NCI-H1105 (cell line): Measurements from ENCODE around the gene OR10A7.
"Not testable (repeated sequence)": the region's sequence is repeated elsewhere in the genome, so short reads cannot be mapped to it uniquely, and the experiment has no call there.

Experiments
- DNase-seq: peaks from one replicate; lab custom pipeline; 2025; lab: John Stamatoyannopoulos, UW

Gene OR10A7, protein sequence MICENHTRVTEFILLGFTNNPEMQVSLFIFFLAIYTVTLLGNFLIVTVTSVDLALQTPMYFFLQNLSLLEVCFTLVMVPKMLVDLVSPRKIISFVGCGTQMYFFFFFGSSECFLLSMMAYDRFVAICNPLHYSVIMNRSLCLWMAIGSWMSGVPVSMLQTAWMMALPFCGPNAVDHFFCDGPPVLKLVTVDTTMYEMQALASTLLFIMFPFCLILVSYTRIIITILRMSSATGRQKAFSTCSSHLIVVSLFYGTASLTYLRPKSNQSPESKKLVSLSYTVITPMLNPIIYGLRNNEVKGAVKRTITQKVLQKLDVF

GRCh38 chr12:55220725-55221124 is at the start of gene OR10A7:
OR10A7 (plus strand) TSS chr12:55221025; CDS start chr12:55221025, 0 bp downstream.
- DNase-seq, result no peak

GRCh38 chr12:55171445-55171844 is 49.4 kb upstream of the OR10A7 start:
- no peak for DNase-seq

DNA sequence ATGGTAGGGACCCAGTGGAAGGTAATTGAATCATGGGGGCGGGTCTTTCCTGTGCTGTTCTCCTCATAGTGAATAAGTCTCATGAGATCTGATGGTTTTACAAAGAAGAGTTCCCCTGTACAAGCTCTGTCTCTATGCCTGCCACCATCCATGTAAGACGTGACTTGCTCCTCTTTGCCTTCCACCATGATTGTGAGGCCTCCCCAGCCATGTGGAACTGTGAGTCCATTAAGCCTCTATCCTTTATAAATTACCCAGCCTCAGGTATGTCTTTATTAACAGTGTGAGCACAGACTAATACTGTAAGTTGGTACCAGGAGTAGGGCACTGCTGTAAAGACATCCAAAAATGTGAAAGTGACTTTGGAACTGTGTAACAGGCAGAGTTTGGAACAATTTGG is 49.0 kb upstream of the OR10A7 start:
- not testable (repeated sequence) for DNase-seq

DNA sequence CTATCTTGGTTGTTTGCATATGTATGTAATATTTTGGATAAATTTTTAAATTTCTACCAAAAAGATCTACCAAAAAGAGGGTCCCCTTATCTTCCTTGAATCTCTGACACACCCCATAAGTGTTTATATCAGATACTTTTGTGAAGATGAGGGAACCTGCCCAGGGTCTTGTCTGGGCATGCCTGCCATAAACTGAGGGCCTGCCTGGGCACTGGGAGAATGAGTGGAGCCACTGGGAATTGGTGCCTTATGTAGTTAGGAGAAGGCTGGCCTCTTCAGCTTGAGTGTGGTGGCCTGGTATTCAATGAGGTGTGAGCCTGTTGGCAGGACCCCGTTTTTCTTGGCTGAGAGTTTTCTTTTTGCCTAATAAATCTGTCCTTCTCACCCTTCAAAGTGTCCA is 48.1 kb upstream of the OR10A7 start:
- DNase-seq, result no peak

GRCh38 chr12:55173456-55173855 is 47.4 kb upstream of the OR10A7 start:
- DNase-seq, result no peak

DNA sequence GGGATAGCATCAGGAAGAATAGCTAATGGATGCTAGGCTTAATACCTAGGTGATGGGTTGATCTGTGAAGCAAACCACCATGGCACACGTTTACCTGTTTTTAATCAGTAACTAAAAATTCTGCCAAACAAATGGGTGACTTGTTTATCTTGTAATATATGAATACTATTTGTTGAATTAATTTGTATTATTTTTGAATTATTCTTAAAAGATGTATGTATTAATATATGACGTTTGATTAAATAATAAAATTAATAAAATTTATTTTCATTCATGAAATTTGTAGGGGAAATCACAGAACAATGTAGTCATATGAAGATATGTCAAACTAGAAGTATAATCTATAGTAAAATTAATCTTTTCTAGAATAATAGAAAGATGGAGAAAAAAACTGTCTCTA is 32.3 kb upstream of the OR10A7 start:
- DNase-seq, result no peak

DNA sequence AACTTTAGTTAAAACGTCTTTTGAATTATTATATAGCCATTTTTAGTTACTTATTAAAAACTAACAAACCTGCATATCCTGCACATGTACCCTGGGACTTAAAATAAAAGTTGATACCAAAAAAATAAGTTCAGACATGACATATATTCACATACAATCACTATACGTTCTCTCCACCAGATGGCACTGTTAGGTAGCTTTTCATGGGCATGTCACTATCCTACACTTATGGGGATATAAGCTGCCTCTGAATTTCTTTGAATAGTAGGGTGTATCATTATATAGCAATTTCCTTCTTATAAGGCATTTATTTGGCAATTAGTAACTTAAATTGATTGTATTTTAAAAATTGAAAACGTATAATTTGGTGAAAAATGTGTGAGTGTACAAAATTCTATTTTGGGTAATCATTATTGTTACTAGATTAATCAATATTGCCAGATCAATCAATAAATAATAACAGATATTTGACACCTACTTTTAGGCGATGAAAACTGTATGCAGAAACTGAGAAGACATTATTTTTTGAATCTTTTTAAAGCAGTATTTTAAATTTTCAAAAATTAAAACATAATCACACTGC is 31.8 kb upstream of the OR10A7 start:
- DNase-seq, result peak; percentile 21

DNA sequence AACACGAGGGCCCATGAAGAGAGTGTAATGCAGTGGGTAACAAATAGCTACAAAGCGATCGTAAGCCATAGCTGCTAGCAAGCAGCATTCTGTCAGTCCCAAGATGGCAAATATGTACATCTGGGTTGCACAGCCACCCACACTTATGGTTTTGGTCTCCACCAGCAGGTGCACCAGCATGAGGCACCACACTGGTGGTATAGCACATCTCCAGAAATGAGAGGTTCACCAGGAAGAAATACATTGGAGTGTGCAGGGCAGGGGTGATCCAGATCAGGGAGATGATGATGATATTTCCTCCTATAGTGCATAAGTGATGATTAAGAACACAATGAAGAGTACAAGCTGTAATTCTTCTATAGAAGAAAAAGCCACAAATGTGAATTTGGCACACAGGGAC is 26.4 kb upstream of the OR10A7 start:
- no peak for DNase-seq

DNA sequence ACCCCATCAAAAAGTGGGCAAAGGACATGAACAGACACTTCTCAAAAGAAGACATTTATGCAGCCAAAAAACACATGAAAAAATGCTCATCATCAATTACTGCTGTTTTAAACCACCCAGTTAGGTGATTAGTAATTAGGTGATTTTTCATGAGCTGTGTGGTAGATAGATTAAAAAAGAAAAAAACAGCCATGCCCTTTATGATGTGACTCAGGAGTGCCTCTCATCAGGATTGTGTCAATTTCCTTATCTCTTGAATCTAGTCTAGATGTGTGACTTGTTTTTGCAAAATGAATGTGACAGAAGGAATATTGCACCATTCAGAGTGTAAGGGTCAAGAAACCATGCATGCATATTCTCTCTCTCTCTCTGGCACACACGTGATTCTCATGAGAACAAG is 5.7 kb downstream of the OR10A7 start:
- no peak for DNase-seq

- DNase-seq, result no peak
Observed at GRCh38 chr12:55227643-55228042, 6.8 kb downstream of the OR10A7 start.

DNA sequence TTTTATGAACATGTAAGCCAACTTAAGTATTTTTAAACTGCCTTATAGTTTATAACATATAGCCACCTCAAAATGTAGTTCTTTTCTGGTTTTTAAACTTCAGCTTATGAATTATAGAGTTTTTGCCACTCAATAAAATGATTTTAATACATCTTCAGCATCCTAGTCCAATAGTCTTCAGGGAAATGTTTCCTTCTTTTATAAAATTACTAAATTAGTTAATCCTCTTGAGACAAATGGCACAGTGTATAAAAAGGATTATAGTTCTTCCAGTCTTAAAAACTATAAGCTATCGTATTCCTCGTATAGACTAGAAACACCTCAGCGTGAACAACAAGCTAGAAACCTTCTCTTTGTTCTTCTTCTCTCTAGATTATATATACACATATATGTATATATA is 23.5 kb downstream of the OR10A7 start, which contains the start of gene OR6C74:
Gene OR6C74 (plus strand): TSS at position 301 of the 400 bp plus-strand sequence. CDS start 2,679 bp downstream, outside the sequence.
- no peak for DNase-seq

GRCh38 chr12:55246159-55246558 is 25.3 kb downstream of the OR10A7 start:
- no peak for DNase-seq

DNA sequence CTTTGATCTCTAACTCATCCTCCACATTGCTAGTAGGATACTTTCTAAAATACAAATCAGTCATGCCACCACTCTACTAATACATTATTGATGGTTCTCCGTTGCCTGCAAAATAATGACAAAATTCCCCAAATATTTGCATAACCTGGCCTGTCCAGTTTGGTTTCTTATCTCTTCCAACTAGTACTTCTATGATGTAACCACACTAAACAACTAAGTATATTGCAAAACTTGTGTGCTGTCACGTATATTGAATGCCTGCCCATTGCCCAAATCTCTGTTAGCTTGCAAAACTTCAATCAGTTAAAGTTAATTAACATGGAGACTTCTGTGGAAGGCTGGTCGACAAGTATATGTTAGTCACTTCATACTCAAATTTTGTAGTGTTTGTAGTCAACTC is 30.1 kb downstream of the OR10A7 start:
- DNase-seq, result no peak

- DNase-seq, result no peak
Observed at GRCh38 chr12:55253281-55253680, 32.5 kb downstream of the OR10A7 start.

- DNase-seq, result no peak
Observed at GRCh38 chr12:55256831-55257230, 36.0 kb downstream of the OR10A7 start.

DNA sequence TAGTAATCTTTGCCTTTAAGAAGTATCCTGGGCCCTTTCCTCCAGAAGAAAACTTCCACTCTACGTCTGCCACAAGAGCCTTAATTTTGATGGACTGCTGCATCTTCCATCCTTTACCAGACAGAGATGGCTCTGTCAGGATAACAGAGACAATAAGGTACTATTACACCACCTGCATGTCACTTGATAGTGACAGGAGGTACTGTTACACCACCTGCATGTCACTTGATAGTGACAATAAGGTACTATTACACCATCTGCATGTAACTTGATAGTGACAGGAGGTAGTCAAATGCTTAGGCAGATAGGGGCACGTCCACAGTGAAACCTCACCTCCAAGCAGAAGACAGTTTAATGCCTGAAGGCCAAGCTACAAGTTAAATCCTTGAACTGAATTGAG is 37.5 kb downstream of the OR10A7 start:
- no peak for DNase-seq
